ENCODE results near the gene DDX24. TPM values are rescaled to one million over a fixed set of nuclear protein-coding genes. Genes with fewer than 3 reads are reported as not detected.

Gene DDX24
- total RNA-seq, 1 experiment from 2014 or later = 174 TPM

GRCh38 chr14:94089479-94089878 is 8.5 kb upstream of the DDX24 start:
- no peak for DNase-seq (ENCODE audit: low spot score)
- Mint-ChIP-seq H3K9me3 (peaks cover 5% of the 10 kb centered on the region), H3K4me3 (no peak overlapping the region), H3K4me1 (no peaks in the 10 kb centered on the region), H3K36me3 (peaks cover 4% of the 10 kb centered on the region), H3K27me3 (ENCODE audit: low read depth) (no peaks in the 10 kb centered on the region; the same call in 1 of the 2 replicates), H3K27ac (no peak overlapping the region)
- CTCF ChIA-PET = no interaction called here
- ATAC-seq = no peak
- TF ChIP-seq CTCF (IDR thresholded peaks at IDR 0.05) = no peak
- TF ChIP-seq ATF6 (CRISPR knock-in tag; IDR thresholded peaks at IDR 0.05) = no peak
- TF ChIP-seq FOXK1 (CRISPR knock-in tag; IDR thresholded peaks at IDR 0.05) = no peak
- no peak for TF ChIP-seq ZBTB43 (CRISPR knock-in tag; IDR thresholded peaks at IDR 0.05)
- no peak for TF ChIP-seq HMGA2 (CRISPR knock-in tag; IDR thresholded peaks at IDR 0.05)
- no peak for TF ChIP-seq NFE2L1 (CRISPR knock-in tag; IDR thresholded peaks at IDR 0.05)
- POLR2A ChIA-PET = no interaction called here

GRCh38 chr14:94088516-94088915 is 7.5 kb upstream of the DDX24 start:
- Mint-ChIP-seq H3K27me3 (ENCODE audit: low read depth) (no peaks in the 10 kb centered on the region; the same call in 1 of the 2 replicates), H3K4me3 (no peak overlapping the region), H3K9me3 (peaks cover 5% of the 10 kb centered on the region), H3K27ac (no peak overlapping the region), H3K4me1 (no peaks in the 10 kb centered on the region), H3K36me3 (peaks cover 4% of the 10 kb centered on the region)
- no peak for ATAC-seq
- DNase-seq (ENCODE audit: low spot score) = no peak
- TF ChIP-seq TP53 (CRISPR knock-in tag; IDR thresholded peaks at IDR 0.05) = no peak
- no peak for TF ChIP-seq JUN (CRISPR knock-in tag; IDR thresholded peaks at IDR 0.05)
- no peak for TF ChIP-seq FOXP1 (CRISPR knock-in tag; IDR thresholded peaks at IDR 0.05; ENCODE audit: borderline replicate concordance)
- no peak for TF ChIP-seq JAZF1 (CRISPR knock-in tag; IDR thresholded peaks at IDR 0.05)
- TF ChIP-seq FOXP4 (CRISPR knock-in tag; IDR thresholded peaks at IDR 0.05) = no peak
- ChIA-PET CTCF (interaction anchor here (0.9 kb wide), 1 partner anchor 48 kb away, joined by 4 read pairs; no protein-coding TSS in a partner anchor), POLR2A (no interaction called here)

GRCh38 chr14:94087891-94088290 is 6.9 kb upstream of the DDX24 start:
- no peaks in the 10 kb centered on the region; the same call in 1 of the 2 replicates for H3K27me3 Mint-ChIP-seq (ENCODE audit: low read depth)
- H3K36me3 Mint-ChIP-seq = peaks cover 4% of the 10 kb centered on the region
- DNase-seq (ENCODE audit: low spot score) (no peak), ATAC-seq (no peak)
- no peaks in the 10 kb centered on the region for H3K4me1 Mint-ChIP-seq
- H3K4me3 Mint-ChIP-seq = no peak overlapping the region
- H3K9me3 Mint-ChIP-seq = peaks cover 5% of the 10 kb centered on the region
- CTCF ChIA-PET = interaction anchor here (0.9 kb wide), 2 partner anchors 49 to 51 kb away, joined by 4 read pairs; no protein-coding TSS in a partner anchor
- POLR2A ChIA-PET = no interaction called here
- H3K27ac Mint-ChIP-seq = no peak overlapping the region
- TF ChIP-seq USF1 (CRISPR knock-in tag; IDR thresholded peaks at IDR 0.05) (no peak), ZNF219 (CRISPR knock-in tag; IDR thresholded peaks at IDR 0.05; ENCODE audit: borderline replicate concordance) (no peak), PREB (CRISPR knock-in tag; IDR thresholded peaks at IDR 0.05; ENCODE audit: borderline replicate concordance) (no peak), E2F5 (CRISPR knock-in tag; IDR thresholded peaks at IDR 0.05) (no peak), JUN (CRISPR knock-in tag; IDR thresholded peaks at IDR 0.05) (no peak), ZBTB21 (CRISPR knock-in tag; IDR thresholded peaks at IDR 0.05; ENCODE audit: borderline replicate concordance) (no peak), ERG (CRISPR knock-in tag; IDR thresholded peaks at IDR 0.05) (no peak), ATF2 (CRISPR knock-in tag; IDR thresholded peaks at IDR 0.05; ENCODE audit: borderline replicate concordance, low read depth) (no peak)

All from WTC11 (cell line).